HCT116 (cell line): ENCODE data around the gene PGS1.

Source experiments
- JUND ChIP-seq: IDR thresholded peaks from 2 replicates; pipeline ENCODE4 v1.6.1; 2012
- POLR2A ChIP-seq: IDR thresholded peaks from 2 replicates; pipeline ENCODE4 v1.7.0; 2011; ENCODE audit warnings: borderline replicate concordance; ENCODE audit not compliant: insufficient read depth, insufficient read length; ENCODE audit errors: extremely low read depth
- POLR2AphosphoS5 ChIP-seq: IDR thresholded peaks from 2 replicates; pipeline ENCODE4 v1.6.1; 2011; ENCODE audit warnings: mild to moderate bottlenecking, low read depth, low read length, moderate library complexity
- TF ChIP-seq, protein P1 (sequence below), 3 experiments: fragments of 200-600 bp in 1 of 3; sonication (generic) in 1 of 3; IDR thresholded peaks in 2 of 3; conservative IDR thresholded peaks in 1 of 3; 2 replicates each; pipeline ENCODE4 v1.5.1; 2012 to 2017; ENCODE audit warnings: low read depth in 2 of 3, low read length in 2 of 3, antibody characterized with exemption in 1 of 3, borderline replicate concordance in 1 of 3, control low read depth in 1 of 3, mild to moderate bottlenecking in 1 of 3, mixed read lengths in 1 of 3, mixed run types in 1 of 3, moderate library complexity in 1 of 3; ENCODE audit not compliant: insufficient read depth in 1 of 3
- TF ChIP-seq, protein P2 (sequence below): IDR thresholded peaks from 2 replicates; pipeline ENCODE4 v1.6.1; 2012; ENCODE audit warnings: low read depth

DNA sequence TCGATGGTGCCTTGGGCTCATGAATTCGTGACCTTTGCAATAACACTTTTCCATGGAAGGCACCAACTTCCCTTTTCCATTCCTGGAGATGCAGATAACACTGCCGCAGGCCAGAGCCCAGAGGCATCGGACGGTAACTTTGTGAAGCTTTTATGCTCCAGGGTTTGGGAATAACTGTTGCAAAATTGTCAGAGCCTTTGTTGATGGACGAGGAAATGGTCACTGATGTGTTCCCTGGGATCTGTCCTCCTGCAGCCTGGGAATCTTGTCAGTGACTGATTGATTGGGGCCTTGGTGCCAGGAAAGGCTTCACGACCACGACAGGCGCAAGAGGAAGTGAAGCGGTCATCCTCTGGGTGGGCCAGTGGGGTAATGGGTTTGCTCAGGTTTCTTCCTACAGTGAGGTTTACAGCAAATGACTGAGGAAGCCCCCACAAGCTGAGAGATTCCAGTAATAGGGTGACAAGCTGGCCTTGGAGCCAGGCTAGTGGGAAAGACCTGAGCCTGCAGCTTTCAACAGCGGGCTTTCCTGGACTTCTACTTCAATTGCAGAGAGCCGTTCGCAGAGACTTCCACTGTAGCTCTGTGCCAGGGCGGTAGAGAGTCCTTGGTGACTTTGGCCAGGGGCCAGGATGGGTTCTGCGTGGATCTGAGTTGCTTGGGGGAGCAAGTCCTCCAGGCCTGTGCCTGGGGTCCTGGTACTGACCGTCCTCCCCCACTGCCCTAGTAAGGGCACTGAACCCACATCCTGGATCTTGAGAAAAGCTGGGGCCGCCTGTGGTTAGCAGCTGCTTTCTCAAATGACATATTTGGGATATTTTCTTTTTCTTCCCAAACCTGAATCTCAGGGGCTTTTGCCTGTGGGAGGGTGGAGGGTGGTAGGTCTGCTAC lies 37.6 kb downstream of the PGS1 start:
- TF ChIP-seq POLR2AphosphoS5 (no peak), JUND (no peak), POLR2A (no peak)
- TF ChIP-seq, protein P1, sequence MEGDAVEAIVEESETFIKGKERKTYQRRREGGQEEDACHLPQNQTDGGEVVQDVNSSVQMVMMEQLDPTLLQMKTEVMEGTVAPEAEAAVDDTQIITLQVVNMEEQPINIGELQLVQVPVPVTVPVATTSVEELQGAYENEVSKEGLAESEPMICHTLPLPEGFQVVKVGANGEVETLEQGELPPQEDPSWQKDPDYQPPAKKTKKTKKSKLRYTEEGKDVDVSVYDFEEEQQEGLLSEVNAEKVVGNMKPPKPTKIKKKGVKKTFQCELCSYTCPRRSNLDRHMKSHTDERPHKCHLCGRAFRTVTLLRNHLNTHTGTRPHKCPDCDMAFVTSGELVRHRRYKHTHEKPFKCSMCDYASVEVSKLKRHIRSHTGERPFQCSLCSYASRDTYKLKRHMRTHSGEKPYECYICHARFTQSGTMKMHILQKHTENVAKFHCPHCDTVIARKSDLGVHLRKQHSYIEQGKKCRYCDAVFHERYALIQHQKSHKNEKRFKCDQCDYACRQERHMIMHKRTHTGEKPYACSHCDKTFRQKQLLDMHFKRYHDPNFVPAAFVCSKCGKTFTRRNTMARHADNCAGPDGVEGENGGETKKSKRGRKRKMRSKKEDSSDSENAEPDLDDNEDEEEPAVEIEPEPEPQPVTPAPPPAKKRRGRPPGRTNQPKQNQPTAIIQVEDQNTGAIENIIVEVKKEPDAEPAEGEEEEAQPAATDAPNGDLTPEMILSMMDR (IDR thresholded peaks at IDR 0.05 in 2 of 3, conservative IDR thresholded peaks at IDR 0.05 in 1 of 3; ENCODE audit: borderline replicate concordance in 1 of 3, insufficient read depth in 1 of 3, low read depth in 2 of 3, low read length in 2 of 3), result no peak
- TF ChIP-seq, protein P2, sequence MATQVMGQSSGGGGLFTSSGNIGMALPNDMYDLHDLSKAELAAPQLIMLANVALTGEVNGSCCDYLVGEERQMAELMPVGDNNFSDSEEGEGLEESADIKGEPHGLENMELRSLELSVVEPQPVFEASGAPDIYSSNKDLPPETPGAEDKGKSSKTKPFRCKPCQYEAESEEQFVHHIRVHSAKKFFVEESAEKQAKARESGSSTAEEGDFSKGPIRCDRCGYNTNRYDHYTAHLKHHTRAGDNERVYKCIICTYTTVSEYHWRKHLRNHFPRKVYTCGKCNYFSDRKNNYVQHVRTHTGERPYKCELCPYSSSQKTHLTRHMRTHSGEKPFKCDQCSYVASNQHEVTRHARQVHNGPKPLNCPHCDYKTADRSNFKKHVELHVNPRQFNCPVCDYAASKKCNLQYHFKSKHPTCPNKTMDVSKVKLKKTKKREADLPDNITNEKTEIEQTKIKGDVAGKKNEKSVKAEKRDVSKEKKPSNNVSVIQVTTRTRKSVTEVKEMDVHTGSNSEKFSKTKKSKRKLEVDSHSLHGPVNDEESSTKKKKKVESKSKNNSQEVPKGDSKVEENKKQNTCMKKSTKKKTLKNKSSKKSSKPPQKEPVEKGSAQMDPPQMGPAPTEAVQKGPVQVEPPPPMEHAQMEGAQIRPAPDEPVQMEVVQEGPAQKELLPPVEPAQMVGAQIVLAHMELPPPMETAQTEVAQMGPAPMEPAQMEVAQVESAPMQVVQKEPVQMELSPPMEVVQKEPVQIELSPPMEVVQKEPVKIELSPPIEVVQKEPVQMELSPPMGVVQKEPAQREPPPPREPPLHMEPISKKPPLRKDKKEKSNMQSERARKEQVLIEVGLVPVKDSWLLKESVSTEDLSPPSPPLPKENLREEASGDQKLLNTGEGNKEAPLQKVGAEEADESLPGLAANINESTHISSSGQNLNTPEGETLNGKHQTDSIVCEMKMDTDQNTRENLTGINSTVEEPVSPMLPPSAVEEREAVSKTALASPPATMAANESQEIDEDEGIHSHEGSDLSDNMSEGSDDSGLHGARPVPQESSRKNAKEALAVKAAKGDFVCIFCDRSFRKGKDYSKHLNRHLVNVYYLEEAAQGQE, result no peak
